A549 treated with AZD9567 at 1 μM for 4 hours (cell line): ENCODE results near the gene F2RL2. TPM values are rescaled to one million over a fixed set of nuclear protein-coding genes. Genes with fewer than 3 reads are reported as not detected.

Source experiments
- total RNA-seq: library from RNA; stranded (reverse); fragments of 200-300 nt; extraction: Qiagen RNA extraction; gene quantifications from 5 replicates; pipeline ENCODE4 v1.2.3, GENCODE V29; 2022; ENCODE audit not compliant: insufficient read depth

The F2RL2 gene
- 2.7 to 5.6 TPM (median 2.8 TPM) in 5 replicates for total RNA-seq

GRCh38 chr5:76622973-76623596, at the start of gene F2RL2:
Gene F2RL2 (minus strand): TSS chr5:76623403. CDS start chr5:76623230, 173 bp downstream.

Other genes with a start within 250 kb of the F2RL2 start
- 1.2 to 6.4 TPM (median 1.4 TPM) in 5 replicates for gene IQGAP2, start 220.1 kb downstream of the F2RL2 start, total RNA-seq
- gene F2R, start 92.7 kb upstream of the F2RL2 start, total RNA-seq, result 34.7 to 50.8 TPM (median 47.7 TPM) in 5 replicates
- 244 to 323 TPM (median 262 TPM) in 5 replicates for gene F2RL1, start 195.6 kb upstream of the F2RL2 start, total RNA-seq
- not detected in 5 replicates for gene S100Z, start 226.6 kb upstream of the F2RL2 start, total RNA-seq